AG09319 (cell line): Measurements from ENCODE around the gene PAQR6.

Experiments used
- DNase-seq: peaks from one replicate; pipeline ENCODE4 v3.0.0-alpha.2; 2010; ENCODE audit warnings: low read depth; ENCODE audit errors: extremely low read depth
- CTCF ChIP-seq: IDR thresholded peaks from 2 replicates; pipeline ENCODE4 v1.5.1; 2011; ENCODE audit warnings: low read depth, mild to moderate bottlenecking, inconsistent platforms, low read length, moderate library complexity

PAQR6 gene

GRCh38 chr1:156230473-156230837 lies 17.4 kb downstream of the PAQR6 start:
- TF ChIP-seq CTCF = no peak
- DNase-seq = no peak

GRCh38 chr1:156229809-156230472 lies 17.9 kb downstream of the PAQR6 start:
- no peak for TF ChIP-seq CTCF

GRCh38 chr1:156228501-156228900 lies 19.4 kb downstream of the PAQR6 start:
- no peak for TF ChIP-seq CTCF
- DNase-seq = no peak

More at GRCh38 chr1:156229809-156230472, 17.9 kb downstream of the PAQR6 start:
- DNase-seq = no peak

GRCh38 chr1:156226782-156227181 lies 21.1 kb downstream of the PAQR6 start:
- no peak for TF ChIP-seq CTCF
- no peak for DNase-seq

- DNase-seq = no peak
Measured at GRCh38 chr1:156226116-156226538, 21.7 kb downstream of the PAQR6 start.

GRCh38 chr1:156225677-156226014 lies 22.2 kb downstream of the PAQR6 start:
- DNase-seq = no peak
- no peak for TF ChIP-seq CTCF

More at GRCh38 chr1:156226116-156226538, 21.7 kb downstream of the PAQR6 start:
- no peak for TF ChIP-seq CTCF

- no peak for DNase-seq
- TF ChIP-seq CTCF = no peak
Measured at GRCh38 chr1:156221986-156222692, 25.7 kb downstream of the PAQR6 start.
